CD8-positive, alpha-beta memory T cell (primary cell): ENCODE measurements around the gene SAMD4A. TPM values are rescaled to one million over a fixed set of nuclear protein-coding genes. Genes with fewer than 3 reads are reported as not detected.

Source experiments
- CTCF ChIA-PET: fragments of 350-600 bp; sonication (Branson Sonifier 250); formaldehyde crosslinking; loops from one replicate; lab custom pipeline; 2021; ENCODE audit warnings: antibody characterized with exemption; lab: Charles Lee
- POLR2A ChIA-PET: fragments of 350-600 bp; sonication (Branson Sonifier 250); formaldehyde crosslinking; loops from one replicate; lab custom pipeline; 2021; ENCODE audit warnings: antibody characterized with exemption; lab: Charles Lee
- DNase-seq, 5 donors: peaks; one replicate each; pipeline versions ENCODE4 v3.0.0 to v3.0.0-alpha.2; 2020 to 2022; ENCODE audit warnings: mixed read lengths in 1 of 5
- H3K27ac ChIP-seq: one replicate; pipeline ENCODE4 v1.7.0; 2013; ENCODE audit warnings: low read depth, mild to moderate bottlenecking, low read length, moderate library complexity
- H3K27me3 ChIP-seq: 2 replicates; pipeline ENCODE4 v1.7.0; 2013; ENCODE audit warnings: low read length, mild to moderate bottlenecking; ENCODE audit not compliant: insufficient read depth, poor library complexity, severe bottlenecking
- H3K36me3 ChIP-seq: 2 replicates; pipeline ENCODE4 v1.7.0; 2013; ENCODE audit warnings: mild to moderate bottlenecking, low read length, moderate library complexity; ENCODE audit not compliant: insufficient read depth
- H3K4me1 ChIP-seq: 2 replicates; pipeline ENCODE4 v1.7.0; 2013; ENCODE audit warnings: mild to moderate bottlenecking, low read length, moderate library complexity; ENCODE audit not compliant: insufficient read depth
- H3K4me3 ChIP-seq: 2 replicates; pipeline ENCODE4 v1.7.0; 2013; ENCODE audit warnings: mild to moderate bottlenecking, low read length
- H3K9me3 ChIP-seq: 2 replicates; pipeline ENCODE4 v1.7.0; 2013; ENCODE audit warnings: mild to moderate bottlenecking, low read length
- H3K27ac Mint-ChIP-seq, 8 donors: one replicate each; pipeline ENCODE4 v1.8.0; 2020 to 2021; ENCODE audit warnings: mixed read lengths in 8 of 8, mild to moderate bottlenecking in 6 of 8, inconsistent platforms in 3 of 8, moderate library complexity in 3 of 8
- H3K27me3 Mint-ChIP-seq, 2 donors: one replicate each; pipeline ENCODE4 v1.8.0; 2020 to 2021; ENCODE audit warnings: mixed read lengths in 2 of 2, mild to moderate bottlenecking in 1 of 2, moderate library complexity in 1 of 2
- H3K36me3 Mint-ChIP-seq, 3 donors: one replicate each; pipeline ENCODE4 v1.8.0; 2020 to 2021; ENCODE audit warnings: mixed read lengths in 3 of 3, inconsistent platforms in 1 of 3, mild to moderate bottlenecking in 1 of 3
- H3K4me1 Mint-ChIP-seq, 3 donors: one replicate each; pipeline ENCODE4 v1.8.0; 2020 to 2021; ENCODE audit warnings: mixed read lengths in 3 of 3, inconsistent platforms in 1 of 3, mild to moderate bottlenecking in 1 of 3
- H3K4me3 Mint-ChIP-seq, 7 donors: one replicate each; pipeline ENCODE4 v1.8.0; 2020 to 2021; ENCODE audit warnings: mixed read lengths in 7 of 7, mild to moderate bottlenecking in 6 of 7, moderate library complexity in 4 of 7, inconsistent platforms in 2 of 7
- H3K9me3 Mint-ChIP-seq, 5 donors: one replicate each; pipeline ENCODE4 v1.8.0; 2020 to 2022; ENCODE audit warnings: mixed read lengths in 5 of 5, mild to moderate bottlenecking in 3 of 5, moderate library complexity in 2 of 5, inconsistent platforms in 1 of 5
- polyA plus RNA-seq: library from polyadenylated mRNA; unstranded; fragments of 300-500 nt; fragmentation: Illumina TruSeq; gene quantifications from one replicate; pipeline ENCODE4 v1.2.3, GENCODE V29; 2021
- total RNA-seq, 2 experiments: library from RNA; stranded (reverse); gene quantifications; one replicate each; pipeline ENCODE4 v1.2.3, GENCODE V29; 2021

SAMD4A gene
- total and polyA plus RNA-seq, 3 experiments from 2014 or later: 2.4 to 2.7 TPM; not detected in 1

- POLR2A ChIA-PET: no interaction called here
- H3K27ac ChIP-seq: no peak overlapping the region
- H3K4me3 ChIP-seq: no peak overlapping the region
- peaks cover 8 to 32% (median 22%) of the 10 kb centered on the region in 3 donors for H3K36me3 Mint-ChIP-seq
- H3K27me3 ChIP-seq: no peaks in the 10 kb centered on the region
- no peaks in the 10 kb centered on the region for H3K4me1 ChIP-seq
- no peaks in the 10 kb centered on the region for H3K4me1 Mint-ChIP-seq
- H3K9me3 ChIP-seq: no peaks in the 10 kb centered on the region
- peaks cover 18% of the 10 kb centered on the region for H3K36me3 ChIP-seq
- H3K9me3 Mint-ChIP-seq: peaks cover 0 to 3% (median 2%) of the 10 kb centered on the region in 5 donors
- peaks cover 0 to 3% of the 10 kb centered on the region in 2 donors for H3K27me3 Mint-ChIP-seq
- DNase-seq: no peak
- CTCF ChIA-PET: no interaction called here
- no peak overlapping the region for H3K4me3 Mint-ChIP-seq
- H3K27ac Mint-ChIP-seq: peak overlapping the region in 2 of 8 donors; percentile 56 to 61
These were observed 270.7 kb downstream of the SAMD4A start for GRCh38 chr14:54837508-54838149.

GRCh38 chr14:54838931-54839512 is 272.1 kb downstream of the SAMD4A start:
- Histone ChIP-seq H3K9me3 (no peaks in the 10 kb centered on the region), H3K4me3 (no peak overlapping the region), H3K27ac (no peak overlapping the region), H3K27me3 (no peaks in the 10 kb centered on the region), H3K36me3 (peaks cover 18% of the 10 kb centered on the region), H3K4me1 (no peaks in the 10 kb centered on the region)
- DNase-seq: no peak
- Mint-ChIP-seq H3K27me3 (no peaks in the 10 kb centered on the region), H3K4me3 (no peak overlapping the region), H3K36me3 (peaks cover 8 to 42% (median 22%) of the 10 kb centered on the region in 3 donors), H3K27ac (no peak overlapping the region), H3K9me3 (no peaks in the 10 kb centered on the region), H3K4me1 (no peaks in the 10 kb centered on the region)
- ChIA-PET CTCF (no interaction called here), POLR2A (no interaction called here)

GRCh38 chr14:54839701-54840119 is 272.8 kb downstream of the SAMD4A start:
- Mint-ChIP-seq H3K36me3 (peaks cover 8 to 49% (median 27%) of the 10 kb centered on the region in 3 donors), H3K9me3 (no peaks in the 10 kb centered on the region), H3K4me3 (no peak overlapping the region), H3K27me3 (no peaks in the 10 kb centered on the region), H3K4me1 (no peaks in the 10 kb centered on the region), H3K27ac (peak overlapping the region in 1 of 8 donors; percentile 33)
- POLR2A ChIA-PET: no interaction called here
- CTCF ChIA-PET: no interaction called here
- no peak overlapping the region for H3K4me3 ChIP-seq
- H3K36me3 ChIP-seq: peaks cover 18% of the 10 kb centered on the region
- H3K27me3 ChIP-seq: no peaks in the 10 kb centered on the region
- no peak overlapping the region for H3K27ac ChIP-seq
- H3K9me3 ChIP-seq: no peaks in the 10 kb centered on the region
- no peak for DNase-seq
- no peaks in the 10 kb centered on the region for H3K4me1 ChIP-seq

GRCh38 chr14:54840336-54840735 is 273.4 kb downstream of the SAMD4A start:
- Histone ChIP-seq H3K4me1 (no peaks in the 10 kb centered on the region), H3K27me3 (no peaks in the 10 kb centered on the region), H3K4me3 (no peak overlapping the region), H3K27ac (no peak overlapping the region), H3K36me3 (peaks cover 18% of the 10 kb centered on the region), H3K9me3 (no peaks in the 10 kb centered on the region)
- no peak for DNase-seq
- Mint-ChIP-seq H3K4me3 (no peak overlapping the region), H3K9me3 (no peaks in the 10 kb centered on the region), H3K27me3 (no peaks in the 10 kb centered on the region), H3K36me3 (peaks cover 8 to 50% (median 27%) of the 10 kb centered on the region in 3 donors), H3K4me1 (no peaks in the 10 kb centered on the region), H3K27ac (no peak overlapping the region)
- CTCF ChIA-PET: no interaction called here
- POLR2A ChIA-PET: no interaction called here

- H3K4me1 ChIP-seq: no peaks in the 10 kb centered on the region
- H3K36me3 Mint-ChIP-seq: peaks cover 8 to 55% (median 29%) of the 10 kb centered on the region in 3 donors
- H3K9me3 Mint-ChIP-seq: no peaks in the 10 kb centered on the region
- no peaks in the 10 kb centered on the region for H3K9me3 ChIP-seq
- ChIA-PET CTCF (interaction anchor here (1.0 to 1.2 kb wide), 2 partner anchors 59 to 141 kb away, joined by 3 read pairs; no protein-coding TSS in a partner anchor), POLR2A (no interaction called here)
- no peaks in the 10 kb centered on the region for H3K27me3 ChIP-seq
- H3K27me3 Mint-ChIP-seq: no peaks in the 10 kb centered on the region
- H3K4me3 ChIP-seq: no peak overlapping the region
- DNase-seq: no peak
- H3K27ac ChIP-seq: no peak overlapping the region
- peaks cover 18% of the 10 kb centered on the region for H3K36me3 ChIP-seq
- no peak overlapping the region for H3K4me3 Mint-ChIP-seq
- peak overlapping the region in 1 of 8 donors; percentile 29 for H3K27ac Mint-ChIP-seq
- no peaks in the 10 kb centered on the region for H3K4me1 Mint-ChIP-seq
These were observed 273.9 kb downstream of the SAMD4A start for GRCh38 chr14:54840798-54841197.

Other genes starting within 250 kb of the SAMD4A start
- gene CDKN3, start 170.1 kb upstream of the SAMD4A start, total RNA-seq: 10 to 100 TPM; 33.8 to 46.8 TPM
- gene CDKN3, start 170.1 kb upstream of the SAMD4A start, polyA plus RNA-seq: 6.7 TPM
- 100 to 1,000 TPM in 1 of 2 experiments, 10 to 100 TPM in 1; 87.1 to 104 TPM for gene CNIH1, start 125.8 kb upstream of the SAMD4A start, total RNA-seq
- 84.9 TPM for gene CNIH1, start 125.8 kb upstream of the SAMD4A start, polyA plus RNA-seq
- 10 to 100 TPM; 56.4 to 61.3 TPM for gene GMFB, start 78.1 kb upstream of the SAMD4A start, total RNA-seq
- gene GMFB, start 78.1 kb upstream of the SAMD4A start, polyA plus RNA-seq: 18.2 TPM
- gene CGRRF1, start 57.2 kb upstream of the SAMD4A start, total RNA-seq: 10 to 100 TPM; 13.3 to 15.3 TPM
- gene CGRRF1, start 57.2 kb upstream of the SAMD4A start, polyA plus RNA-seq: 27.3 TPM